Adipose tissue (tissue), 3 donors: ENCODE measurements around the gene TIMM13. TPM values are rescaled to one million over a fixed set of nuclear protein-coding genes. Genes with fewer than 3 reads are reported as not detected.

ENCODE experiments used
- H3K27ac ChIP-seq: one replicate; pipeline ENCODE4 v1.5.1; 2013; ENCODE audit warnings: low read depth, low read length
- WGBS, 3 donors: extraction: QIAGEN DNeasy Blood & Tissue Kit; methylation state at CpG; one replicate each; pipeline ENCODE4 v1.1.7; 2013; 5-methylcytosine and 5-hydroxymethylcytosine counted together
- polyA plus RNA-seq, 3 donors: library from polyadenylated mRNA; stranded (reverse); fragments of 200-250 nt; gene quantifications; one replicate each; pipeline ENCODE4 v1.2.3, GENCODE V29; 2013
- donor health status: healthy with polysubstance abuse.
- donor health status: Bipolar disorder and iron deficiency.
- donor health status: healthy.

Gene TIMM13
- polyA plus RNA-seq, 3 donors, result 69.4 to 96.4 (median 87.4) TPM

DNA sequence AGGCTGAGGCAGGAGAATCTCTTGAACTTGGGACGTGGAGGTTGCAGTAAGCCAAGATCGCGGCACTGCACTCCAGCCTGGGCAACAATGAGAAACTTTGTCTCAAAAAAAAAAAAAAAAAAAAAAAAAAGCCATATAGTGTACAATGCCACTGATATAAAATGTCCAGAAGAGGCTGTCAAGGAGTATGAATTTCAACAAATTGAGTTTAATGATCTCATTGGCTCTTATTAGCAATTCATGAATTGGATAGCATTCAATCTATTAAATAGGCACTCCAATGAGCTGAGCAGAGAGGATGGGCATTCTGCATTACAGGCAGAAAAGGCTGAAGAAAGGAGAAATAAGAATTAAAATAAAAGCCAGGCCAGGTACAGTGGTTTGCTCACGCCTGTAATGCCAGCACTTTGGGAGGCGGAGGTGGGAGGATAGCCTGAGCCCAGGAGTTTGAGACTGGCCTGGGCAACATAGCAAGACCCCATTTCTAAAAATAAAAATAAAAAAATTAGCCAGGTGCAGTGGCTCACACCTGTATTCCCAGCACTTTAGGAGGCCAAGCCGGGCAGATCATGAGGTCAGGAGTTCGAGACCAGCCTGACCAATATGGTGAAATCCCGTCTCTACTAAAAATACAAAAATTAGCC lies 30.1 kb upstream of the TIMM13 start:
- no peak overlapping the region for H3K27ac ChIP-seq
- WGBS, 3 donors, result 90 to 93% (median 93%) methylated on average over 8 of the region's 8 CpGs

DNA sequence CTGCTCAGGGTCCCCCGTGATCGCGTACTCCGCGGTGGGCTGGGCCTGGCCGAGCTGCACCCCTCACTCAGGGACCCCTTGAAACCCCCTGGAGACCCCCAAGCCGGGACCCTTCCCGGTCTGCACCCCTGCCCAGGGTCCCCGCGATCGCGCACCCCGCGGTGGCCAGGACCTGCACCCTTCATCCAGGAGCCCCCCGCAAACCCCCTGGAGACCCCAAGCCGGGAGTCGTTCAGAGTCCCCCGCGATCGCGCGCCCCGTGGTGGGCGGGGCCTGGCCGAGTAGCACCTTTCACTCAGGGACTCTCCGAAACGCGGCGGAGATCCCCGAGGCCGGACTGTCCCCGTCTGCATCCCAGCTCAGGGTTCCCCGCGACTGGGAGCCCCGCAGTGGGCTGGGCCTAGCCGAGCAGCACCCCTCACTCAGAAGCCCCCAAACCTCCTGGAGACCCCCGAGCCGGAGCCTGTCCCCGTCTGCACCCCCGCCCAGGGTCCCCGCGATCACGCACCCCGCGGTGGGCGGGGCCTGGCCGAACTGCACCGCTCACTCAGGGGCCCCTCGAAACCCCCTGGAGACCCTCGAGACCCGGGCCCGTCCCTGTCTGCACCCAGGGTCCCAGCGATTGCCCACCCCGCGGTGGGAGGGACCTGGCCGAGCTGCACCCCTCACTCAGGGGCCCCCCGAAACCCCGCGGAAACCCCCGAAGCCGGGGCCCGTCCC lies 28.6 kb upstream of the TIMM13 start:
- 1 to 2% (median 1%) methylated on average over 56 to 61 of the region's 62 CpGs for WGBS, 3 donors
- H3K27ac ChIP-seq, result no peak overlapping the region

GRCh38 chr19:2454962-2455850 lies 27.8 kb upstream of the TIMM13 start:
- 70 to 77% (median 71%) methylated on average over 13 to 14 of the region's 14 CpGs for WGBS, 3 donors
- no peak overlapping the region for H3K27ac ChIP-seq

GRCh38 chr19:2454199-2454961 lies 27.0 kb upstream of the TIMM13 start:
- WGBS, 3 donors, result 91 to 94% (median 92%) methylated on average over 18 to 19 of the region's 19 CpGs
- no peak overlapping the region for H3K27ac ChIP-seq

DNA sequence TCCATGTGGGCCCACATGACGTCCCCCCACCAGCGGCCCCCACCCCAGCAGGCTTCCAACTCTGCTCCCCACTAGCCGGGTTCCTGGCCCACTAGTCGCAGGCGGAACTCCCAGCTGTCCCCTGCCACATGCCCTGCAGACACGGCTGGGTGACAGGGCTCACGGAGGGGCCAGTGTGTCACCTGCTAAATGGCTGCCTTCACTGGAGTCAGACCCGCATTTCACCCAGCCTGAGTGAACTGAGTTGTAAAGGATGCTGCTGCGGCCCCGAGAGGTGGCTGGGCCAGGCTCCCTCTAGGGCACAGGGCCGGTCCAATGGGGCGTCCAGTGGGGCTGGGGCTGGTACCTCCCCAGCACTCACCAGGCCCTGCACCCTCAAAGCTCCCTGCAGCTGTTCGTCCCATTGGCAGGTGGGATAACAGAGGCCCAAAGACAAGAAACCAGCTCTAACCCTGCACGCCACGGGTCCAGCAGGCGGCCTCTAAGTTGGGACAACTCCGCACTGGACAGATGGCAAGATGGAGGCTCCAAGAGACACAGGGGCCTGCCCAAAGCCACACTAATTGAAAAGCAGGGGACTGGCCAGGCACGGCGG lies 26.1 kb upstream of the TIMM13 start:
- 91 to 94% (median 92%) methylated on average over 17 to 19 of the region's 19 CpGs for WGBS, 3 donors
- H3K27ac ChIP-seq, result no peak overlapping the region

GRCh38 chr19:2451741-2452140 lies 24.4 kb upstream of the TIMM13 start:
- no peak overlapping the region for H3K27ac ChIP-seq
- WGBS, 3 donors, result 94 to 96% (median 96%) methylated on average over 18 of the region's 18 CpGs

GRCh38 chr19:2451138-2451537 lies 23.8 kb upstream of the TIMM13 start:
- 94 to 95% (median 94%) methylated on average over 7 of the region's 7 CpGs for WGBS, 3 donors
- H3K27ac ChIP-seq, result no peak overlapping the region

DNA sequence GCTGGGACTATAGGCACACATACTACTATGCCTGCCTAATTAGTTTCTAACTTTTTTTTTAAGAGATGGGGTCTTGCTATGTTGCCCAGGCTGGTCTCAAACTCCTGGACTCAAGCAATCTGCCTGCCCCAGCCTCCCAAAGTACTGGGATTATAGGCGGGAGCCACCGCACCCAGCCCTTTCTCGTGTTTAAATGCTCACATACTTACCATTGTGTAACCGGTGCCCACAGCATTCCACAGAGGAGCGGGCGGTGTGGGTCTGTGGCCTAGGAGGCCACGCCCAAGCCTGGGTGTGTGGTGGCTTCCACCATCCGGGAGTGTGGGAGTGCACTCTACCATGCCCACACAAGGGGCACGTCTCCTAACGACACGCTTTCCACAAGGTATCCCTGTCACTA lies 21.6 kb upstream of the TIMM13 start:
- H3K27ac ChIP-seq, result no peak overlapping the region
- 94 to 97% (median 94%) methylated on average over 11 of the region's 11 CpGs for WGBS, 3 donors

- 49 to 74% (median 56%) methylated on average over 19 of the region's 19 CpGs for WGBS, 3 donors
Observed at GRCh38 chr19:2446381-2446780, 19.0 kb upstream of the TIMM13 start.

DNA sequence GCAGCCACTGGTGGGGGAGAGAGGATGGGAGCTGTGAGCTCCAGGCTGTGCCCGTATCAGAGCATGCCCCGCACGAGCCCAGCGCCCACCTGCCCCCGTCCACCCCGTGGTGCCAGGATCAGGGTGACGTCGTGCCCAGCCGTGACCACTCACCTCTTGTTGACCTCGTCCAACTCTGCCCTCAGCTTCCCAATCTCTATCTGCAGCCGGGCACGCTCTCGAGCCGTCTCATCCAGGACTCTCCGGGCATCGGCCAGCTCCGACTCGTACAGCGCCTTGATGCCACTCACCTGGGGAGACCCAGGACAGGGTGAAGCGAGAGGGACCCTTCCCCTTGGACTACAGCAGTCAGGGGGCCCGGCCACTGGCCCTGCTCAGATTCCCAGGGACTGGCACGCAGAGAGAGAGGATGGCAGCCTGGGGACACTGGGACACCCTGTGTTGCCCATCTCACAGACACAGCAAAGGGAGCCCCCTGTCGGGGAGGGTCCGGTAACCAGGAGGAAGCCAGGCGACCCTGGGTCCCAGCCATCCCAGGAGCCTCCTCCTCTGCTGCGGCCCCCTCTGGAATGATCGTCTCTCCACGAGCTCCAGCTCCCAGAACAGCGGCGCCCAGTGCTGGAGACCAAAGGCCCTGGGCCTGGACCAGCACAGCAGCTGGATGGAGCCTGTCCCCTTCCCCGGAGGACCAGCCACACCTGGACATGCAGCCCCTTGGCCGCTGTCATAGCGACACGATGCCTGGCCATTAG lies 17.0 kb upstream of the TIMM13 start:
- H3K27ac ChIP-seq, result no peak overlapping the region
- 92 to 96% (median 95%) methylated on average over 32 to 34 of the region's 34 CpGs for WGBS, 3 donors

More at GRCh38 chr19:2446381-2446780, 19.0 kb upstream of the TIMM13 start:
- H3K27ac ChIP-seq, result no peak overlapping the region

- WGBS, 3 donors, result 91 to 93% (median 92%) methylated on average over 17 of the region's 17 CpGs
- H3K27ac ChIP-seq, result no peak overlapping the region
Observed at GRCh38 chr19:2443785-2444182, 16.4 kb upstream of the TIMM13 start.

GRCh38 chr19:2443116-2443784 lies 15.9 kb upstream of the TIMM13 start:
- 93 to 94% (median 94%) methylated on average over 19 to 22 of the region's 22 CpGs for WGBS, 3 donors
- no peak overlapping the region for H3K27ac ChIP-seq

- no peak overlapping the region for H3K27ac ChIP-seq
- WGBS, 3 donors, result 96 to 98% (median 97%) methylated on average over 26 of the region's 26 CpGs
Observed at GRCh38 chr19:2441096-2441752, 13.8 kb upstream of the TIMM13 start.

GRCh38 chr19:2440515-2440914 lies 13.1 kb upstream of the TIMM13 start:
- WGBS, 3 donors, result 94 to 100% (median 96%) methylated on average over 1 of the region's 1 CpG
- H3K27ac ChIP-seq, result no peak overlapping the region

- H3K27ac ChIP-seq, result no peak overlapping the region
- WGBS, 3 donors, result 94 to 96% (median 94%) methylated on average over 20 of the region's 20 CpGs
Observed at GRCh38 chr19:2438178-2438577, 10.8 kb upstream of the TIMM13 start.

- H3K27ac ChIP-seq, result no peak overlapping the region
- 95 to 98% (median 95%) methylated on average over 12 to 15 of the region's 15 CpGs for WGBS, 3 donors
Observed at GRCh38 chr19:2436926-2437325, 9.5 kb upstream of the TIMM13 start.
